Measurements from ENCODE around the gene EIF4E3.
A peak's percentile ranks its signal among the peaks of the same experiment; 100 is the strongest.

Gene EIF4E3

GRCh38 chr3:71725271-71725991 lies at the start of gene EIF4E3:
EIF4E3 (minus strand) TSS chr3:71725402; CDS start chr3:71725367, 35 bp downstream.
- H3K4me3 ChIP-seq (ENCODE audit: low read length) = peak within 1 kb of the TSS; percentile 74
- no peak for TF ChIP-seq CTCF (conservative IDR thresholded peaks at IDR 0.05; ENCODE audit: low read length)
- peak; percentile 15 for DNase-seq (ENCODE audit: low read depth)

GRCh38 chr3:71771884-71772283 lies 46.7 kb upstream of the EIF4E3 start:
- no peak for DNase-seq (ENCODE audit: low read depth)
- H3K4me3 ChIP-seq (ENCODE audit: low read length) = no peak overlapping the region
- TF ChIP-seq CTCF (conservative IDR thresholded peaks at IDR 0.05; ENCODE audit: low read length) = no peak

GRCh38 chr3:71771126-71771525 lies 45.9 kb upstream of the EIF4E3 start:
- no peak overlapping the region for H3K4me3 ChIP-seq (ENCODE audit: low read length)
- DNase-seq (ENCODE audit: low read depth) = no peak
- no peak for TF ChIP-seq CTCF (conservative IDR thresholded peaks at IDR 0.05; ENCODE audit: low read length)

- no peak for DNase-seq (ENCODE audit: low read depth)
- H3K4me3 ChIP-seq (ENCODE audit: low read length) = no peak overlapping the region
- no peak for TF ChIP-seq CTCF (conservative IDR thresholded peaks at IDR 0.05; ENCODE audit: low read length)
Observed at GRCh38 chr3:71763426-71763825, 38.2 kb upstream of the EIF4E3 start.

- DNase-seq (ENCODE audit: low read depth) = no peak
- TF ChIP-seq CTCF (conservative IDR thresholded peaks at IDR 0.05; ENCODE audit: low read length) = no peak
- no peak overlapping the region for H3K4me3 ChIP-seq (ENCODE audit: low read length)
Observed at GRCh38 chr3:71760140-71760539, 34.9 kb upstream of the EIF4E3 start.

GRCh38 chr3:71759401-71759800 lies 34.2 kb upstream of the EIF4E3 start:
- no peak overlapping the region for H3K4me3 ChIP-seq (ENCODE audit: low read length)
- DNase-seq (ENCODE audit: low read depth) = no peak
- TF ChIP-seq CTCF (conservative IDR thresholded peaks at IDR 0.05; ENCODE audit: low read length) = no peak

- DNase-seq (ENCODE audit: low read depth) = no peak
- H3K4me3 ChIP-seq (ENCODE audit: low read length) = no peak overlapping the region
- TF ChIP-seq CTCF (conservative IDR thresholded peaks at IDR 0.05; ENCODE audit: low read length) = no peak
Observed at GRCh38 chr3:71758091-71758490, 32.9 kb upstream of the EIF4E3 start.

Data from AG10803 (cell line).